Activated gamma-delta T cell treated with Interleukin-2 at 50 U/mL for 16 hours (primary cell): Measurements from ENCODE around the gene SLC13A3.

Experiments
- DNase-seq: peaks from one replicate; pipeline ENCODE4 v3.0.0-alpha.2; 2020

SLC13A3 gene

GRCh38 chr20:46649965-46650542, 1.2 kb downstream of the SLC13A3 start:
- no peak for DNase-seq

- no peak for DNase-seq
These were observed 1.7 kb downstream of the SLC13A3 start for GRCh38 chr20:46649650-46649949.

- no peak for DNase-seq
These were observed 2.2 kb downstream of the SLC13A3 start for GRCh38 chr20:46648903-46649649.

- no peak for DNase-seq
These were observed 3.8 kb downstream of the SLC13A3 start for GRCh38 chr20:46647469-46647868.

- DNase-seq, result no peak
These were observed 4.4 kb downstream of the SLC13A3 start for GRCh38 chr20:46646659-46647380.

GRCh38 chr20:46646122-46646521, 5.1 kb downstream of the SLC13A3 start:
- DNase-seq, result no peak

- no peak for DNase-seq
These were observed 6.5 kb downstream of the SLC13A3 start for GRCh38 chr20:46644733-46645132.

- no peak for DNase-seq
These were observed 7.1 kb downstream of the SLC13A3 start for GRCh38 chr20:46644160-46644559.

- DNase-seq, result no peak
These were observed 8.3 kb downstream of the SLC13A3 start for GRCh38 chr20:46642969-46643343.

- no peak for DNase-seq
These were observed 8.8 kb downstream of the SLC13A3 start for GRCh38 chr20:46642265-46642968.

GRCh38 chr20:46641424-46641823, 9.8 kb downstream of the SLC13A3 start:
- DNase-seq, result no peak

- no peak for DNase-seq
These were observed 10.5 kb downstream of the SLC13A3 start for GRCh38 chr20:46640536-46641311.

GRCh38 chr20:46640044-46640443, 11.2 kb downstream of the SLC13A3 start:
- no peak for DNase-seq

- no peak for DNase-seq
These were observed 11.7 kb downstream of the SLC13A3 start for GRCh38 chr20:46639587-46639986.

GRCh38 chr20:46638898-46639274, 12.4 kb downstream of the SLC13A3 start:
- DNase-seq, result no peak

GRCh38 chr20:46638134-46638897, 12.9 kb downstream of the SLC13A3 start:
- DNase-seq, result no peak

- DNase-seq, result no peak
These were observed 13.7 kb downstream of the SLC13A3 start for GRCh38 chr20:46637427-46638133.

GRCh38 chr20:46637020-46637419, 14.2 kb downstream of the SLC13A3 start:
- DNase-seq, result no peak

GRCh38 chr20:46636514-46636913, 14.7 kb downstream of the SLC13A3 start:
- DNase-seq, result no peak

GRCh38 chr20:46635514-46636136, 15.6 kb downstream of the SLC13A3 start:
- DNase-seq, result no peak

GRCh38 chr20:46634528-46634927, 16.7 kb downstream of the SLC13A3 start:
- DNase-seq, result no peak
